Endometrial microvascular endothelial cells (primary cell): ENCODE data around the gene TOGARAM2. TPM values are rescaled to one million over a fixed set of nuclear protein-coding genes. Genes with fewer than 3 reads are reported as not detected.
"Not testable (repeated sequence)": the region's sequence is repeated elsewhere in the genome, so short reads cannot be mapped to it uniquely, and the experiment has no call there.

Source experiments
- in situ Hi-C: cut with HindIII; loops from 2 replicates; pipeline ENCODE4 v1.10.0; 2017; ENCODE audit warnings: low sequenced_read_pairs, low pct_unique_long_range_greater_than_20kb; ENCODE audit errors: inconsistent ontology term
- total RNA-seq: library from RNA; depleted of rRNA; stranded (reverse); fragments of >200 nt; gene quantifications from one replicate; pipeline ENCODE4 v1.2.3, GENCODE V29; 2015; ENCODE audit errors: inconsistent ontology term

Gene TOGARAM2
- total RNA-seq, 1 donor from 2014 or later = not detected

GRCh38 chr2:29082804-29083495, 101.9 kb downstream of the TOGARAM2 start:
- in situ Hi-C loops = no loop called here

DNA sequence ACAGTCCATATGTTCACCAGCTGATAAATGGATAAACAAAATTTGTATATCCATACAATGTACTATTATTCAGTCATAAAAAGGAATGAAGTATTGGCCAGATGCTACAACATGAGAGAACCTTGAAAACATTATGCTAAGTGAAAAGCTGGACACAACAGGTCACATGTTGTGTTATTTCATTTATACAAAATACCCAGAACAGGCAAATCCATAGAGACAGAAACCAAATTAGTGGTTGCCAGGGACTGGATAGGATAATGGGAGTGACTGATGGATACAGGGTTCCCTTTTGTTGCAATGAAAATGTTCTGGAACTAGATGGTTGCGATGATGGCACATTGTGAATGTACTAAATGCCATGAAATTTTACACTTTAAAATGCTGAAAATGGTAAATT, 103.5 kb downstream of the TOGARAM2 start:
- in situ Hi-C loops = no loop called here

- in situ Hi-C loops = not testable (repeated sequence)
These were observed 109.2 kb downstream of the TOGARAM2 start for GRCh38 chr2:29090311-29090710.

DNA sequence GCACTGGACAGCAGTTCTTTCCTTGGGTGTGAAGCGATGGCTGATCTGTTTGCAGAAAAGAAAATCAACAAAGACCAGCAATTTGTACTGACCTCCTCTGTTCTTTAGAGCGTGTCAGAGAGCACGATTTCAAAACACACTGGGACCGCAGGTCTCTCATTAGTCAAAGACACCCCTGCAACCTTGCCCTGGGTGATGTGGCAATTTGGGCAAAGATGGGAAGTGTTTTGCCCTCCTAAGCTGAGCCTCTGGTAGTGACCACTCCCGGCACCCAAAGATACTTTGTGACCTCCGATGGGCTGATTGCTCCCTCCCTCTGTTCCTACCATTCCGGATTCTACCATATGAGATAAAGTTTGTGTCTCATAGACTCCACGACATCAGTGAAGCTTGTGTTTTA, 115.9 kb downstream of the TOGARAM2 start:
- in situ Hi-C loops = no loop called here

DNA sequence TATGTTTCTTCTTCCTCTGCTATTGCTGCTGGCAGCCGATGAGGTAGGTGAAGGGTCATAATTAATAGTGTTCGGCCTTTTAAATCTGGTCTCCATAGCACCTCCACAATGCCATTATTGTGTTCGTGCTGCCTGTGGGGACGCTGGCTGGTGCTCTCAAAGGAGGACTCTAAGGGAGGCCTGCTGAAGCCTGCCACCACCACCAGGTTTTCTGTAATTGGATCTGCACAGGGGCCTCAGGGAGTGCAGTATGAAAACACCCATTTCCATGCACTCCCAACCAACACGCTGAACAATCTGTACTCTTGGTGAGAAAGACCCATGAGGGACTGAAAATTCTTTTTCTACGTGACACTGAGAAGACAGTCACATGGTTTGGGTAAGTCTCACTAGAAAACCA, 116.5 kb downstream of the TOGARAM2 start:
- in situ Hi-C loops = no loop called here

GRCh38 chr2:29100564-29100963, 119.5 kb downstream of the TOGARAM2 start:
- in situ Hi-C loops = no loop called here

Other genes with a start within 250 kb of the TOGARAM2 start
- 112 TPM for gene PPP1CB, start 229.5 kb upstream of the TOGARAM2 start, total RNA-seq
- gene SPDYA, start 170.5 kb upstream of the TOGARAM2 start, total RNA-seq = not detected
- gene TRMT61B, start 111.0 kb upstream of the TOGARAM2 start, total RNA-seq = 17.3 TPM
- gene WDR43, start 86.6 kb upstream of the TOGARAM2 start, total RNA-seq = 86.1 TPM
- gene PCARE, start 93.2 kb downstream of the TOGARAM2 start, total RNA-seq = not detected
- gene CLIP4, start 134.1 kb downstream of the TOGARAM2 start, total RNA-seq = 49.0 TPM